Left forelimb (tissue), 1 donor: ENCODE data around the gene PRDM1.

Source experiments
- DNase-seq: peaks from one replicate; pipeline ENCODE4 v3.0.0-alpha.2; 2018; ENCODE audit warnings: low spot score

Gene PRDM1

GRCh38 chr6:106097411-106098231 lies 11.5 kb downstream of the PRDM1 start:
- no peak for DNase-seq

GRCh38 chr6:106098383-106099234 lies 12.5 kb downstream of the PRDM1 start:
- no peak for DNase-seq

GRCh38 chr6:106099235-106099537 lies 13.1 kb downstream of the PRDM1 start:
- DNase-seq = no peak

GRCh38 chr6:106100755-106101154 lies 14.6 kb downstream of the PRDM1 start:
- no peak for DNase-seq

- no peak for DNase-seq
Observed at GRCh38 chr6:106101466-106101865, 15.3 kb downstream of the PRDM1 start.

GRCh38 chr6:106102034-106102433 lies 15.9 kb downstream of the PRDM1 start:
- DNase-seq = no peak

- DNase-seq = no peak
Observed at GRCh38 chr6:106102967-106103727, 17.0 kb downstream of the PRDM1 start.

GRCh38 chr6:106103728-106104109 lies 17.6 kb downstream of the PRDM1 start:
- no peak for DNase-seq

- no peak for DNase-seq
Observed at GRCh38 chr6:106104476-106104875, 18.3 kb downstream of the PRDM1 start.

GRCh38 chr6:106104941-106105340 lies 18.8 kb downstream of the PRDM1 start:
- DNase-seq = no peak

- no peak for DNase-seq
Observed at GRCh38 chr6:106105493-106105892, 19.4 kb downstream of the PRDM1 start.

- DNase-seq = no peak
Observed at GRCh38 chr6:106106276-106107042, 20.3 kb downstream of the PRDM1 start.

GRCh38 chr6:106107043-106107613 lies 21.0 kb downstream of the PRDM1 start:
- DNase-seq = no peak

- DNase-seq = no peak
Observed at GRCh38 chr6:106108129-106108528, 22.0 kb downstream of the PRDM1 start.

GRCh38 chr6:106109029-106109428 lies 22.9 kb downstream of the PRDM1 start:
- no peak for DNase-seq

GRCh38 chr6:106110164-106110826 lies 24.2 kb downstream of the PRDM1 start:
- DNase-seq = no peak

- DNase-seq = no peak
Observed at GRCh38 chr6:106112433-106112832, 26.3 kb downstream of the PRDM1 start.

- no peak for DNase-seq
Observed at GRCh38 chr6:106113256-106113959, 27.3 kb downstream of the PRDM1 start.

- no peak for DNase-seq
Observed at GRCh38 chr6:106114492-106114891, 28.4 kb downstream of the PRDM1 start.

GRCh38 chr6:106115286-106115685 lies 29.1 kb downstream of the PRDM1 start:
- no peak for DNase-seq
